HepG2 (cell line): Measurements from ENCODE around the gene TRMT1. TPM values are rescaled to one million over a fixed set of nuclear protein-coding genes. Genes with fewer than 3 reads are reported as not detected.

Source experiments
- ARID2 ChIP-seq: sonication (generic); formaldehyde crosslinking; IDR thresholded peaks from 2 replicates; pipeline ENCODE4 v1.8.1; 2022; ENCODE audit warnings: mild to moderate bottlenecking, missing genetic modification reagents, borderline replicate concordance
- CENPT ChIP-seq: sonication (generic); formaldehyde crosslinking; IDR thresholded peaks from 2 replicates; pipeline ENCODE4 v1.8.0; 2022; ENCODE audit warnings: low read depth, mild to moderate bottlenecking, moderate library complexity, missing genetic modification reagents
- DNMT3B ChIP-seq: conservative IDR thresholded peaks from 2 replicates; pipeline ENCODE4 v1.6.1; 2016; ENCODE audit warnings: missing biosample characterization, control low read depth
- ETV6 ChIP-seq: sonication (generic); formaldehyde crosslinking; conservative IDR thresholded peaks from 2 replicates; pipeline ENCODE4 v1.4.0; 2020; ENCODE audit warnings: missing genetic modification reagents
- GATAD1 ChIP-seq: IDR thresholded peaks from 2 replicates; pipeline ENCODE4 v1.6.1; 2016; ENCODE audit warnings: missing genetic modification reagents, missing compliant biosample characterization
- GATAD2A ChIP-seq: IDR thresholded peaks from 2 replicates; pipeline ENCODE4 v1.6.1; 2016
- KDM3A ChIP-seq: IDR thresholded peaks from 2 replicates; pipeline ENCODE4 v1.6.1; 2018; ENCODE audit warnings: low read depth, missing compliant biosample characterization
- KDM6A ChIP-seq: IDR thresholded peaks from 2 replicates; pipeline ENCODE4 v1.6.1; 2016; ENCODE audit warnings: low read depth
- LCORL ChIP-seq, 2 experiments: fragments of 450-650 bp in 1 of 2; sonication (generic) in 1 of 2; formaldehyde crosslinking in 1 of 2; IDR thresholded peaks; 2 replicates each; pipeline versions ENCODE4 v1.5.0 to v1.6.1; 2017 to 2020; ENCODE audit warnings: antibody characterized with exemption in 1 of 2, missing genetic modification reagents in 1 of 2
- POLR2A ChIP-seq, 2 experiments: IDR thresholded peaks; 2 replicates each; pipeline ENCODE4 v1.6.1; 2011; ENCODE audit warnings: low read depth in 2 of 2, low read length in 2 of 2, mild to moderate bottlenecking in 1 of 2, moderate library complexity in 1 of 2; ENCODE audit not compliant: insufficient read depth in 1 of 2
- RBM22 ChIP-seq: fragments of 200-400 bp; formaldehyde crosslinking; optimal IDR thresholded peaks from 2 replicates; pipeline ENCODE3; 2017; ENCODE audit warnings: mild to moderate bottlenecking, low read length, moderate library complexity
- RCOR2 ChIP-seq: IDR thresholded peaks from 2 replicates; pipeline ENCODE4 v1.6.1; 2016; ENCODE audit warnings: missing biosample characterization, missing genetic modification reagents
- TEAD3 ChIP-seq: optimal IDR thresholded peaks from 2 replicates; pipeline ENCODE3; 2016; ENCODE audit warnings: borderline replicate concordance
- ZBTB7A ChIP-seq: sonication (generic); formaldehyde crosslinking; IDR thresholded peaks from 2 replicates; pipeline ENCODE4 v1.8.0; 2022; ENCODE audit warnings: mild to moderate bottlenecking, missing genetic modification reagents
- ZBTB8A ChIP-seq: sonication (generic); formaldehyde crosslinking; IDR thresholded peaks from 2 replicates; pipeline ENCODE4 v1.4.0; 2020; ENCODE audit warnings: mild to moderate bottlenecking, low read depth, missing genetic modification reagents, borderline replicate concordance
- ZNF234 ChIP-seq: sonication (generic); formaldehyde crosslinking; conservative IDR thresholded peaks from 2 replicates; pipeline ENCODE4 v1.5.1; 2020; ENCODE audit warnings: mild to moderate bottlenecking, missing genetic modification reagents
- ZNF263 ChIP-seq: sonication (generic); formaldehyde crosslinking; IDR thresholded peaks from 2 replicates; pipeline ENCODE4 v1.4.0; 2020; ENCODE audit warnings: missing genetic modification reagents
- ZNF317 ChIP-seq: sonication (generic); formaldehyde crosslinking; IDR thresholded peaks from 2 replicates; pipeline ENCODE4 v1.5.0; 2020; ENCODE audit warnings: mild to moderate bottlenecking, missing genetic modification reagents
- ZNF546 ChIP-seq: sonication (generic); formaldehyde crosslinking; conservative IDR thresholded peaks from 2 replicates; pipeline ENCODE4 v1.8.1; 2023; ENCODE audit warnings: mild to moderate bottlenecking, missing genetic modification reagents
- ZNF776 ChIP-seq: sonication (generic); formaldehyde crosslinking; IDR thresholded peaks from 2 replicates; pipeline ENCODE4 v1.4.0; 2020; ENCODE audit warnings: mild to moderate bottlenecking, missing genetic modification reagents
- ZNF788 ChIP-seq: sonication (generic); formaldehyde crosslinking; IDR thresholded peaks from 2 replicates; pipeline ENCODE4 v1.5.0; 2020; ENCODE audit warnings: mild to moderate bottlenecking, missing genetic modification reagents, borderline replicate concordance
- ZNF841 ChIP-seq: sonication (generic); formaldehyde crosslinking; IDR thresholded peaks from 2 replicates; pipeline ENCODE4 v1.8.1; 2023; ENCODE audit warnings: missing genetic modification reagents, borderline replicate concordance
- polyA plus RNA-seq, 8 experiments: library from polyadenylated mRNA; depleted of rRNA in 3 of 8; stranded (reverse) in 7 of 8; unstranded in 1 of 8; fragments of >200 nt; fragmentation: Illumina TruSeq in 4 of 8; extraction: Trizol in 4 of 8; gene quantifications; 2 replicates each; pipeline versions ENCODE4 v1.2.1 to v1.2.3, GENCODE V29; 2011 to 2016; ENCODE audit warnings: low read depth in 4 of 8, missing spikeins in 1 of 8, mixed read lengths in 1 of 8; ENCODE audit not compliant: insufficient read depth in 1 of 8
- total RNA-seq, 5 experiments: library from RNA; depleted of rRNA; stranded (reverse); fragments of >200 nt; fragmentation: Illumina TruSeq; extraction: Trizol; gene quantifications; 2 replicates each; pipeline ENCODE4 v1.2.3, GENCODE V29; 2016; ENCODE audit warnings: low read depth in 1 of 5
- TF ChIP-seq, protein P1 (sequence below): sonication (generic); formaldehyde crosslinking; IDR thresholded peaks from 2 replicates; pipeline ENCODE4 v1.8.1; 2023; ENCODE audit warnings: mild to moderate bottlenecking, missing genetic modification reagents, borderline replicate concordance
- TF ChIP-seq, protein P2 (sequence below): sonication (generic); formaldehyde crosslinking; IDR thresholded peaks from 2 replicates; pipeline ENCODE4 v1.4.0; 2020; ENCODE audit warnings: mild to moderate bottlenecking, missing genetic modification reagents
- TF ChIP-seq, protein P3 (sequence below): sonication (generic); formaldehyde crosslinking; IDR thresholded peaks from 2 replicates; pipeline ENCODE4 v1.5.1; 2020; ENCODE audit warnings: missing genetic modification reagents, mild to moderate bottlenecking, borderline replicate concordance

TRMT1 gene
- total and polyA plus RNA-seq, 2 of the 13 experiments (the other 11 are each of a cell fraction or from before 2014, with no cell fraction given): 35.5 to 44.1 TPM

DNA sequence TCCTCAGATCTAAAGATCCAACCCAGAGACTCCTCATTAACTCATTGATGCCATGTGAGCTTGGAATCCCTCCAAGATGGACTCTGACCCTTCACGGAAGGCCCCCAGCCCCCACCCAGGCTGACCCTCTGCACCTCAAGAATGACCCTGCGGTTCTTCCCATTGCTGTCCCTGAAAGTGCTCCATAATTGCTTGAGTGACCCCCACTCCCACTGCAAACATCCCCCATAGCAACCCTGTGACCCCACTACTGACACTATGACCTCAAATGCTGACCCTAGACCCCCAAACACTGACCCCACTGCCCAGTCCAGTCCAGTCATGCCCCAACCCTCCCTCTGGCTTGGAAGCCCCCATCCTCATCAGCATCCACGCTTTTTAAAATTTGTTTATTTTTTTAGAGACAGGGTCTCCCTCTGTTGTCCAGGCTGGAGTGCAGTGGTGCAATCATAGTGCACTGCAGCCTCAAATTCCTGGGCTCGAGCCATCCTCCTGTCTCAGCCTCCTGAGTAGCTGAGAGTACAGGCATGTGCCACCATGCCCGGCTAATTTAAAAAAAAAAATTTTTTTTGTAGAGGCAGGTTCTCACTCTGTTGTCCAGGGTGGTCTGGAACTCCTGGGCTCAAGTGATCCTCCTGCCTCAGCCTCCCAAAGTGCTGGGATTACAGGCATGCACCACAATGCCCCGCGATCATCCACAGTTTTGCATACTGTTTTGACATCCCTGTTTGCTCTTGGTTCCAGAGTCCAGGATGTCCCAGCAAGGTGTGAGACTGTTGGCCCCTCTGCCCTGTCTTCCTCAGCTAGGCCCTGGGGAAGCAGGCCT is 14.7 kb downstream of the TRMT1 start (continued):
- TF ChIP-seq ZBTB8A (CRISPR knock-in tag): no peak
- 0 out of 2 replicates have a peak, but pooled peaks have one; percentile 17 for TF ChIP-seq ARID2 (CRISPR knock-in tag)
- peak; percentile 39; the same call in 1 of the 2 replicates for TF ChIP-seq GATAD2A (CRISPR knock-in tag)
- TF ChIP-seq KDM6A (CRISPR knock-in tag): peak; percentile 54
- TF ChIP-seq TEAD3 (CRISPR knock-in tag): peak; percentile 81
- TF ChIP-seq LCORL (IDR thresholded peaks at IDR 0.05): no peak
- peak; percentile 62; the same call in 1 of the 2 replicates for TF ChIP-seq LCORL (CRISPR knock-in tag; IDR thresholded peaks at IDR 0.05)
- TF ChIP-seq KDM3A (CRISPR knock-in tag): peak; percentile 33; the same call in 1 of the 2 replicates
- TF ChIP-seq, protein P1, sequence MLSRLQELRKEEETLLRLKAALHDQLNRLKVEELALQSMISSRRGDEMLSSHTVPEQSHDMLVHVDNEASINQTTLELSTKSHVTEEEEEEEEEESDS: peak; percentile 97
- no peak for TF ChIP-seq POLR2A (IDR thresholded peaks at IDR 0.05; ENCODE audit: insufficient read depth in 1 of 2, low read depth in 2 of 2, low read length in 2 of 2)
- TF ChIP-seq ZNF317 (CRISPR knock-in tag): no peak
- no peak for TF ChIP-seq GATAD1 (CRISPR knock-in tag)
- TF ChIP-seq ETV6: 0 out of 2 replicates have a peak, but pooled peaks have one; percentile 30
- TF ChIP-seq RCOR2 (CRISPR knock-in tag): peak; percentile 32; the same call in 1 of the 2 replicates
- TF ChIP-seq, protein P2, sequence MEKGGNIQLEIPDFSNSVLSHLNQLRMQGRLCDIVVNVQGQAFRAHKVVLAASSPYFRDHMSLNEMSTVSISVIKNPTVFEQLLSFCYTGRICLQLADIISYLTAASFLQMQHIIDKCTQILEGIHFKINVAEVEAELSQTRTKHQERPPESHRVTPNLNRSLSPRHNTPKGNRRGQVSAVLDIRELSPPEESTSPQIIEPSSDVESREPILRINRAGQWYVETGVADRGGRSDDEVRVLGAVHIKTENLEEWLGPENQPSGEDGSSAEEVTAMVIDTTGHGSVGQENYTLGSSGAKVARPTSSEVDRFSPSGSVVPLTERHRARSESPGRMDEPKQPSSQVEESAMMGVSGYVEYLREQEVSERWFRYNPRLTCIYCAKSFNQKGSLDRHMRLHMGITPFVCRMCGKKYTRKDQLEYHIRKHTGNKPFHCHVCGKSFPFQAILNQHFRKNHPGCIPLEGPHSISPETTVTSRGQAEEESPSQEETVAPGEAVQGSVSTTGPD (CRISPR knock-in tag): no peak
- 0 out of 2 replicates have a peak, but pooled peaks have one; percentile 36 for TF ChIP-seq ZNF788 (CRISPR knock-in tag)
- TF ChIP-seq ZBTB7A (CRISPR knock-in tag): 0 out of 2 replicates have a peak, but pooled peaks have one; percentile 46
- TF ChIP-seq ZNF776 (CRISPR knock-in tag): no peak
- no peak for TF ChIP-seq ZNF841 (CRISPR knock-in tag)
- TF ChIP-seq, protein P3, sequence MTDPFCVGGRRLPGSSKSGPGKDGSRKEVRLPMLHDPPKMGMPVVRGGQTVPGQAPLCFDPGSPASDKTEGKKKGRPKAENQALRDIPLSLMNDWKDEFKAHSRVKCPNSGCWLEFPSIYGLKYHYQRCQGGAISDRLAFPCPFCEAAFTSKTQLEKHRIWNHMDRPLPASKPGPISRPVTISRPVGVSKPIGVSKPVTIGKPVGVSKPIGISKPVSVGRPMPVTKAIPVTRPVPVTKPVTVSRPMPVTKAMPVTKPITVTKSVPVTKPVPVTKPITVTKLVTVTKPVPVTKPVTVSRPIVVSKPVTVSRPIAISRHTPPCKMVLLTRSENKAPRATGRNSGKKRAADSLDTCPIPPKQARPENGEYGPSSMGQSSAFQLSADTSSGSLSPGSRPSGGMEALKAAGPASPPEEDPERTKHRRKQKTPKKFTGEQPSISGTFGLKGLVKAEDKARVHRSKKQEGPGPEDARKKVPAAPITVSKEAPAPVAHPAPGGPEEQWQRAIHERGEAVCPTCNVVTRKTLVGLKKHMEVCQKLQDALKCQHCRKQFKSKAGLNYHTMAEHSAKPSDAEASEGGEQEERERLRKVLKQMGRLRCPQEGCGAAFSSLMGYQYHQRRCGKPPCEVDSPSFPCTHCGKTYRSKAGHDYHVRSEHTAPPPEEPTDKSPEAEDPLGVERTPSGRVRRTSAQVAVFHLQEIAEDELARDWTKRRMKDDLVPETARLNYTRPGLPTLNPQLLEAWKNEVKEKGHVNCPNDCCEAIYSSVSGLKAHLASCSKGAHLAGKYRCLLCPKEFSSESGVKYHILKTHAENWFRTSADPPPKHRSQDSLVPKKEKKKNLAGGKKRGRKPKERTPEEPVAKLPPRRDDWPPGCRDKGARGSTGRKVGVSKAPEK (CRISPR knock-in tag): no peak
- TF ChIP-seq RBM22: no peak
- TF ChIP-seq ZNF234 (CRISPR knock-in tag): no peak
- no peak for TF ChIP-seq ZNF263
- no peak for TF ChIP-seq CENPT (CRISPR knock-in tag)
- no peak for TF ChIP-seq ZNF546
- no peak for TF ChIP-seq DNMT3B (CRISPR knock-in tag)
